ENCODE data around the gene ENTPD2. TPM values are rescaled to one million over a fixed set of nuclear protein-coding genes. Genes with fewer than 3 reads are reported as not detected.

Gene ENTPD2
- total RNA-seq, 4 donors from 2014 or later, result 3.6 to 17.1 (median 14.1) TPM

- Histone ChIP-seq H3K27me3 (peaks cover 14% of the 10 kb centered on the region), H3K9me3 (no peaks in the 10 kb centered on the region), H3K4me1 (peaks cover 6 to 28% (median 23%) of the 10 kb centered on the region in 4 donors), H3K36me3 (no peaks in the 10 kb centered on the region), H3K4me3 (peak overlapping the region in 2 of 4 donors; percentile 49 to 57), H3K27ac (peak overlapping the region in 2 of 4 donors; percentile 24 to 84)
- 90% methylated on average over 17 of the region's 17 CpGs; no CpG with 5 or more reads in 1 of the 2 donors for WGBS, 2 donors (ENCODE audit: low coverage in 1 of 2)
- intact Hi-C loops (cut with DNase I; ENCODE audit: low total_unique reads), result loop anchor here (2.0 kb wide), 1 partner anchor 22 kb away; the partner anchor contains the start of gene NPDC1
- TF ChIP-seq POLR2A (IDR thresholded peaks at IDR 0.05) (no peak), EP300 (IDR thresholded peaks at IDR 0.05; ENCODE audit: low read depth) (no peak), POLR2AphosphoS5 (IDR thresholded peaks at IDR 0.05) (no peak)
- TF ChIP-seq, protein P1, sequence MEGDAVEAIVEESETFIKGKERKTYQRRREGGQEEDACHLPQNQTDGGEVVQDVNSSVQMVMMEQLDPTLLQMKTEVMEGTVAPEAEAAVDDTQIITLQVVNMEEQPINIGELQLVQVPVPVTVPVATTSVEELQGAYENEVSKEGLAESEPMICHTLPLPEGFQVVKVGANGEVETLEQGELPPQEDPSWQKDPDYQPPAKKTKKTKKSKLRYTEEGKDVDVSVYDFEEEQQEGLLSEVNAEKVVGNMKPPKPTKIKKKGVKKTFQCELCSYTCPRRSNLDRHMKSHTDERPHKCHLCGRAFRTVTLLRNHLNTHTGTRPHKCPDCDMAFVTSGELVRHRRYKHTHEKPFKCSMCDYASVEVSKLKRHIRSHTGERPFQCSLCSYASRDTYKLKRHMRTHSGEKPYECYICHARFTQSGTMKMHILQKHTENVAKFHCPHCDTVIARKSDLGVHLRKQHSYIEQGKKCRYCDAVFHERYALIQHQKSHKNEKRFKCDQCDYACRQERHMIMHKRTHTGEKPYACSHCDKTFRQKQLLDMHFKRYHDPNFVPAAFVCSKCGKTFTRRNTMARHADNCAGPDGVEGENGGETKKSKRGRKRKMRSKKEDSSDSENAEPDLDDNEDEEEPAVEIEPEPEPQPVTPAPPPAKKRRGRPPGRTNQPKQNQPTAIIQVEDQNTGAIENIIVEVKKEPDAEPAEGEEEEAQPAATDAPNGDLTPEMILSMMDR (IDR thresholded peaks at IDR 0.05), result no peak
- peak; percentile 11 for DNase-seq
- in situ Hi-C loops (cut with MboI; ENCODE audit: low pct_ligation_motif_present in 1 of 4, low pct_unique_long_range_greater_than_20kb in 1 of 4, low sequenced_read_pairs in 3 of 4), result no loop called here
Measured at GRCh38 chr9:137068539-137069507, 15.0 kb upstream of the ENTPD2 start.

GRCh38 chr9:137067860-137068538 lies 14.1 kb upstream of the ENTPD2 start:
- TF ChIP-seq, protein P1 (IDR thresholded peaks at IDR 0.05), result peak; percentile 73 to 96 (median 85)
- no peak for TF ChIP-seq POLR2A (IDR thresholded peaks at IDR 0.05)
- 52% methylated on average over 10 of the region's 12 CpGs; no CpG with 5 or more reads in 1 of the 2 donors for WGBS, 2 donors (ENCODE audit: low coverage in 1 of 2)
- Histone ChIP-seq H3K27ac (peak overlapping the region in 3 of 4 donors; percentile 4 to 56 (median 24)), H3K36me3 (no peaks in the 10 kb centered on the region), H3K4me3 (no peak overlapping the region), H3K9me3 (no peaks in the 10 kb centered on the region), H3K4me1 (peaks cover 7 to 26% (median 22%) of the 10 kb centered on the region in 4 donors), H3K27me3 (peaks cover 14% of the 10 kb centered on the region)
- intact Hi-C loops (cut with DNase I; ENCODE audit: low total_unique reads) (loop anchor here (2.0 kb wide), 1 partner anchor 21 kb away; the partner anchor contains the start of gene NPDC1), in situ Hi-C loops (cut with MboI; ENCODE audit: low pct_ligation_motif_present in 1 of 4, low pct_unique_long_range_greater_than_20kb in 1 of 4, low sequenced_read_pairs in 3 of 4) (no loop called here)
- DNase-seq, result peak; percentile 90

DNA sequence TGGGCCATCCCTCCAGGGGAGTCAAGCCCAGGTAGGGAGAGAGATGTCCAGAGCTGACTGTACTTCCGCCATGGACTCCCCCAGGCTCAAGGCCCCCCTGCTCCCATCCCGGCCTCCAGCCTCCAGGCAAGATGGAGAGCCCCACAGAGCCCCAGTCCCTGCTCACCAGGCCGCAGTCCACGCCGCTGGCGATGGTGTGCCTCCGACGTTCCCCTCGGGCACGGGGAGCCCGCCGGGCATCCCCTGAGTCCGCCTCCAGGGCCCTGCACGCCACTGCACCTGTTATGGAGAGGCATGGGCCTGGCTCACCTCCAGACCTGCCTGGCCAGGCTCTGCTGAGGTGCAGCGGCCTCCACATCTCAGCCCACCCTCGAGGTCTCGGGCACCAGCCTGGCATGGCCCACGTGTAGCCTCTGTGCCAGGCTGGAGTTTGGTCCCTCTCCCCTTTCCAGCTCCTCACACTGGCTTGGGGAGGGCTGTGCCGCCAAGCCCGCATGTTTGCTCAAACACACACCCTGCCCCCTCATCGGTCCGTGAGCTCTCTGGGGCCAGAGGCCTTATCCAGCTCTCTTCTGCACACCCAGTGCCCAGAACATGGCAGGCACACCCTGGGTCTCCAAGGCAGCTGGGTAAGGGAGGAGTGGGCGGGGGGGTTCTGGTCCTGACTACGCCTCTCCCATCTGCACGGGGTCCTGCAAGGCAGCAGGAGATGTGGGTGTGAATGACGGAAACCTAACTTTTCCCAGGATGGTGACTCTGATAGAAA lies 12.4 kb upstream of the ENTPD2 start:
- no peaks in the 10 kb centered on the region for H3K36me3 ChIP-seq
- H3K4me3 ChIP-seq, result no peak overlapping the region
- intact Hi-C loops (cut with DNase I; ENCODE audit: low total_unique reads), result no loop called here
- in situ Hi-C loops (cut with MboI; ENCODE audit: low pct_ligation_motif_present in 1 of 4, low pct_unique_long_range_greater_than_20kb in 1 of 4, low sequenced_read_pairs in 3 of 4), result no loop called here
- H3K27ac ChIP-seq, result no peak overlapping the region
- H3K4me1 ChIP-seq, result peaks cover 7 to 26% (median 22%) of the 10 kb centered on the region in 4 donors
- DNase-seq, result no peak
- 87% methylated on average over 20 of the region's 26 CpGs; no CpG with 5 or more reads in 1 of the 2 donors for WGBS, 2 donors (ENCODE audit: low coverage in 1 of 2)
- TF ChIP-seq EP300 (IDR thresholded peaks at IDR 0.05; ENCODE audit: low read depth), result no peak
- H3K9me3 ChIP-seq, result no peaks in the 10 kb centered on the region
- H3K27me3 ChIP-seq, result peaks cover 14% of the 10 kb centered on the region

DNA sequence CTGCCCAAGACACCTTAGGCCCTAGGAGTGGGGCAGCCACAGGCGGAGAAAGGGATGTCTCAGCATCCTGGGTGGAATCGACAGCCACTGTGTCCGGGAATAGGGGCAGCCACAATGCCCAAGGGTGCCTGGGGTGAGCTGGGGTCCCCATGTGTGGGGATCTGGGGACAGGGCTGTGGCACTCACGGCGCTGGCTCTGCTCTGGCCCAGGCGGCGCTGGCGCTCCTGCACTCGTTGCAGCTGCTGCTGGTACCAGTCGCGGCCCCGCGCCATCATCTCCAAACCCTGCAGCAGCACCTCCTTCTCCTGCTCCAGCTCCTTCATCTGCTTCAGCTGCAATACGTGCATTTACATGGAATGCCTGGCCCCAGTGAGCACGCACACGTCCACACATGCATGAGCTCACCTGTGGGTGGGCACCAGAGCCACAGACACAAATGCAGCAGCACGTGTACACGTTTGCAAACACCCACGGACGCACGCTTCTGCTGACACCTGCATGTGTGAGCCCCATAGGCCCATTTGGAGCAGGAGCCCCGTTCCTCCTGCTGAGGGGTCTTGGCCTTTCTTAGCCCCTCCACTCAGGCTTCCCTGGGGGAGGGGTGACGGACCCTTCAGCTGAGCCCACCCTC lies 11.6 kb upstream of the ENTPD2 start:
- TF ChIP-seq EP300 (IDR thresholded peaks at IDR 0.05; ENCODE audit: low read depth), result no peak
- TF ChIP-seq POLR2A (IDR thresholded peaks at IDR 0.05), result no peak
- TF ChIP-seq, protein P1 (IDR thresholded peaks at IDR 0.05), result no peak
- no peak for TF ChIP-seq POLR2AphosphoS5 (IDR thresholded peaks at IDR 0.05)
- no peaks in the 10 kb centered on the region for H3K36me3 ChIP-seq
- no peaks in the 10 kb centered on the region for H3K9me3 ChIP-seq
- no peak overlapping the region for H3K4me3 ChIP-seq
- intact Hi-C loops (cut with DNase I; ENCODE audit: low total_unique reads), result no loop called here
- H3K4me1 ChIP-seq, result peaks cover 3 to 20% (median 15%) of the 10 kb centered on the region in 4 donors
- in situ Hi-C loops (cut with MboI; ENCODE audit: low pct_ligation_motif_present in 1 of 4, low pct_unique_long_range_greater_than_20kb in 1 of 4, low sequenced_read_pairs in 3 of 4), result no loop called here
- H3K27me3 ChIP-seq, result peaks cover 14% of the 10 kb centered on the region
- H3K27ac ChIP-seq, result no peak overlapping the region
- WGBS, 2 donors (ENCODE audit: low coverage in 1 of 2), result 90% methylated on average over 23 of the region's 23 CpGs; no CpG with 5 or more reads in 1 of the 2 donors
- DNase-seq, result no peak

Measured in transverse colon (tissue), 4 donors.